Kidney epithelial cell (primary cell): ENCODE data around the gene PPP1R13L. TPM values are rescaled to one million over a fixed set of nuclear protein-coding genes. Genes with fewer than 3 reads are reported as not detected.

Source experiments
- DNase-seq: peaks from one replicate; pipeline ENCODE4 v3.0.0-alpha.2; 2010; ENCODE audit warnings: low read depth
- H3K27me3 ChIP-seq: 2 replicates; pipeline ENCODE4 v1.6.0; 2011; ENCODE audit warnings: low read length; ENCODE audit not compliant: control insufficient read depth, insufficient read depth
- H3K36me3 ChIP-seq: 2 replicates; pipeline ENCODE4 v1.5.1; 2011; ENCODE audit warnings: low read length; ENCODE audit not compliant: control insufficient read depth, insufficient read depth
- H3K4me3 ChIP-seq: 2 replicates; pipeline ENCODE4 v1.5.1; 2011; ENCODE audit warnings: low read depth, mild to moderate bottlenecking, control low read depth, low read length
- CTCF ChIP-seq: IDR thresholded peaks from 2 replicates; pipeline ENCODE4 v1.5.1; 2011; ENCODE audit warnings: mild to moderate bottlenecking, moderate library complexity, low read length, control low read depth, inconsistent platforms; ENCODE audit not compliant: insufficient read depth, poor library complexity, severe bottlenecking
- total RNA-seq: library from RNA; depleted of rRNA; stranded (reverse); fragments of >200 nt; gene quantifications from 2 replicates; pipeline ENCODE4 v1.2.3, GENCODE V29; 2015

The PPP1R13L gene
- total RNA-seq, 1 donor from 2014 or later: 30.9 TPM

- DNase-seq: no peak
- Histone ChIP-seq H3K27me3 (no peaks in the 10 kb centered on the region), H3K4me3 (no peak overlapping the region), H3K36me3 (peaks cover 1% of the 10 kb centered on the region)
- no peak for TF ChIP-seq CTCF
Measured at GRCh38 chr19:45362291-45362690, 42.6 kb downstream of the PPP1R13L start.

DNA sequence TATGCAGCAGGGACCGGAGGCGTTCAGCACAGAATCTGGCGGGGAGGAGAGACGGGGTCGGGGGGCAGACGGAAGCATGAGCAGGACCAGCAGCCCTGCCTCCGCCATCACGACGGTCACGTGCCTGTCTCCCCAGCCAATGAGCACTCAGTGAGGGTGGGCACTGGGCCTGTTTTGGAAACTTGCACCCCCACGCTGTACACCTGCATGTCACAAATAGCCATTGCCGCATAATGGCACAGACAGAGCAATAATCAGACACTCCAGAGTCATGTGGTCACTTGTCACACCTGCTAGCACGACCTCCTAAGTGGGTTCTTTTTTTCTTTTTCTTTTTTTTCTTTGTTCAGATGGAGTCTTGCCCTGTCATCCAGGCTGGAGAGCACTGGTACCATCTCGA, 43.3 kb downstream of the PPP1R13L start:
- no peak for TF ChIP-seq CTCF
- no peak for DNase-seq
- Histone ChIP-seq H3K27me3 (no peaks in the 10 kb centered on the region), H3K36me3 (peaks cover 2% of the 10 kb centered on the region), H3K4me3 (no peak overlapping the region)

- no peak overlapping the region for H3K4me3 ChIP-seq
- peaks cover 1% of the 10 kb centered on the region for H3K36me3 ChIP-seq
- no peak for DNase-seq
- no peak for TF ChIP-seq CTCF
- H3K27me3 ChIP-seq: no peaks in the 10 kb centered on the region
Measured at GRCh38 chr19:45358213-45358792, 46.6 kb downstream of the PPP1R13L start.

GRCh38 chr19:45357445-45357783, 47.5 kb downstream of the PPP1R13L start:
- no peak for DNase-seq
- TF ChIP-seq CTCF: no peak
- H3K36me3 ChIP-seq: peaks cover 1% of the 10 kb centered on the region

DNA sequence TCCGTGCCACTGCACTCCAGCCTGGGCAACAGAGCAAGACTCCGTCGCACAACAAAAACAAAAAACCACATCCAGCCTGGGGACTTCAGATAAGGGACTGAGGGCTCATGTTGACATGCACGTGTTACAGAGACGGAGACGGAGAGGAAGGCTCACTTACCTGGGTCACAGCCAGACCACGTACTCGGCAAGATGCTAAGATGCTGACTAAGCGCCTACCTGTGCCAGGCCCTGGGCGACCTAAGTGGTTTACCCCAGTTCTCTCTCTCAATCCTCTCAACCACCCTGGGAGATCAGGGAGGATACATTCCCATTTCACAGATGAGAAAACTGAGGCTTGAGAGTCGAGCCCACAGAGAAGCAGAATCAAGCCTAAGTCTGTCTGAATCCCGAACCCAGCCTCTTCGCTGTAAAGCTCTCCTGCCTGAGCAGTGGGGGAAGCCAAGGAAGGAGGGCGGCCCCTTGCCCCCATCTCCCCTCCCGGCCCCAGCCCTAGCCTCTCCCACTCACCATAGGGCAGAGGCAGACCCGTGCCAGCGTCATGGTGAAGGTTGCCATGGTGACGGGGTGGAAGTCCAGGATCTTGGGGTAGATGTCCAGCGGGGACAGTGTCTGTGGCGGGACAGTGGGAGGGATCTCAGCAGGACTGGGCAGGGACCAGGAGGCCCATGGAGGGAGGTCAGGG, 48.0 kb downstream of the PPP1R13L start:
- no peak overlapping the region for H3K4me3 ChIP-seq
- no peak for TF ChIP-seq CTCF
- no peak for DNase-seq
- no peaks in the 10 kb centered on the region for H3K27me3 ChIP-seq
- peaks cover 1% of the 10 kb centered on the region for H3K36me3 ChIP-seq

More at GRCh38 chr19:45357445-45357783, 47.5 kb downstream of the PPP1R13L start:
- Histone ChIP-seq H3K27me3 (no peaks in the 10 kb centered on the region), H3K4me3 (no peak overlapping the region)

DNA sequence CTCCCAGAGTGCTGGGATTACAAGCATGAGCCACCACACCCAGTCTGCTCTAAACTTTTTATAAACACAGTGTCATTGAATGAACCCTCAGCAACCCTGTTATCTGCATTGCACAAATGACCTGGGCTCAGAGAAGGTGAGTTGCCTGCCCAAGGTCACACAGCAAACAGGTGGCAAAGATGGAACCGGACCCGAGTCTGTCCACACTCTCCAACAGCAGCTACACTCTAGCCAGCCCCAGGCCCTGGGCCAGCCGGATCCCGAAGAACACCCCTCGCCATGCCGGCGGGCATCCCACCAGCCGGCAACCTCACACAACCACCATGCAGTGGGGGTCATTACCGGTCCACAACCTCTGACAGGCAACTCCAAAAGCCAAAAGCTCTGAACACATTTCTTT, 49.0 kb downstream of the PPP1R13L start:
- H3K4me3 ChIP-seq: no peak overlapping the region
- no peak for TF ChIP-seq CTCF

More for the DNA sequence above, 49.0 kb downstream of the PPP1R13L start:
- H3K27me3 ChIP-seq: no peaks in the 10 kb centered on the region
- DNase-seq: no peak
- peaks cover 1% of the 10 kb centered on the region for H3K36me3 ChIP-seq
